Caco-2 (cell line): ENCODE results near the gene SH3BP1. TPM values are rescaled to one million over a fixed set of nuclear protein-coding genes. Genes with fewer than 3 reads are reported as not detected.

Experiments used
- BruUV-seq: library from RNA; stranded (reverse); fragments of 400-500 nt; replicated peaks from 2 replicates; lab custom pipeline; 2021; lab: Mats Ljungman, UMichigan
- CTCF ChIA-PET: fragments of 300-600 bp; sonication (Branson Sonifier 250); formaldehyde crosslinking; loops from one replicate; lab custom pipeline; 2022; ENCODE audit warnings: antibody characterized with exemption; lab: Charles Lee
- POLR2A ChIA-PET: fragments of 300-600 bp; sonication (Branson Sonifier 250); formaldehyde crosslinking; loops from one replicate; lab custom pipeline; 2022; ENCODE audit warnings: antibody characterized with exemption; lab: Charles Lee
- DNase-seq, 2 experiments: peaks; one replicate each; pipeline versions ENCODE4 v3.0.0 to v3.0.0-alpha.2; 2020 to 2022
- H3K27me3 ChIP-seq: replicated peaks from 2 replicates; pipeline ENCODE4 v1.6.0; 2011; ENCODE audit warnings: low read length; ENCODE audit not compliant: control insufficient read depth, insufficient read depth
- H3K36me3 ChIP-seq: 2 replicates; pipeline ENCODE4 v1.5.1; 2011; ENCODE audit warnings: low read length; ENCODE audit not compliant: control insufficient read depth, insufficient read depth
- H3K4me1 ChIP-seq: fragments of 250-450 bp; sonication (Bioruptor Pico); 2 replicates; pipeline ENCODE4 v1.5.1; 2020; ENCODE audit warnings: mild to moderate bottlenecking
- H3K4me3 ChIP-seq: 2 replicates; pipeline ENCODE4 v1.5.1; 2011; ENCODE audit warnings: low read depth, mild to moderate bottlenecking, control low read depth, low read length
- H3K9me3 ChIP-seq: fragments of 250-450 bp; sonication (Bioruptor Pico); 2 replicates; pipeline ENCODE4 v1.5.1; 2020; ENCODE audit warnings: mild to moderate bottlenecking, moderate library complexity
- H3K27ac Mint-ChIP-seq: one replicate; pipeline ENCODE4 v1.8.0; 2022; ENCODE audit warnings: mixed read lengths; ENCODE audit not compliant: unreplicated experiment
- H3K27me3 Mint-ChIP-seq: one replicate; pipeline ENCODE4 v1.8.0; 2022; ENCODE audit warnings: mixed read lengths; ENCODE audit not compliant: insufficient read depth, unreplicated experiment
- H3K36me3 Mint-ChIP-seq: one replicate; pipeline ENCODE4 v1.8.0; 2022; ENCODE audit warnings: mild to moderate bottlenecking, mixed read lengths; ENCODE audit not compliant: insufficient read depth, unreplicated experiment
- H3K4me1 Mint-ChIP-seq: one replicate; pipeline ENCODE4 v1.8.0; 2022; ENCODE audit warnings: low read depth, mixed read lengths; ENCODE audit not compliant: unreplicated experiment
- H3K4me3 Mint-ChIP-seq: one replicate; pipeline ENCODE4 v1.8.0; 2022; ENCODE audit warnings: mild to moderate bottlenecking, moderate library complexity, mixed read lengths; ENCODE audit not compliant: unreplicated experiment
- H3K9me3 Mint-ChIP-seq: one replicate; pipeline ENCODE4 v1.8.0; 2022; ENCODE audit warnings: mixed read lengths; ENCODE audit not compliant: unreplicated experiment
- CTCF ChIP-seq, 2 experiments: fragments of 200-600 bp in 1 of 2; IDR thresholded peaks; 1 replicate in 1 of 2; 2 replicates in 1 of 2; pipeline versions ENCODE4 v1.5.1 to v1.8.0; 2011 to 2022; ENCODE audit warnings: antibody characterized with exemption in 1 of 2, control low read depth in 1 of 2, inconsistent platforms in 1 of 2, low read depth in 1 of 2, low read length in 1 of 2, mild to moderate bottlenecking in 1 of 2, moderate library complexity in 1 of 2; ENCODE audit not compliant: insufficient read depth in 1 of 2, severe bottlenecking in 1 of 2, unreplicated experiment in 1 of 2
- intact Hi-C: fragments of 100-400 bp; cut with micrococcal nuclease; formaldehyde crosslinking; loops from one replicate; pipeline ENCODE4 v1.10.0; 2022; ENCODE audit not compliant: unreplicated experiment
- total RNA-seq: library from RNA; stranded (reverse); gene quantifications from 2 replicates; pipeline ENCODE4 v1.2.3, GENCODE V29; 2022

The SH3BP1 gene
- total RNA-seq, 1 experiment from 2014 or later: 19.8 TPM

- ChIA-PET CTCF (no interaction called here), POLR2A (no interaction called here)
- no peak overlapping the region for H3K4me3 Mint-ChIP-seq
- DNase-seq: no peak
- H3K4me1 ChIP-seq: peaks cover 18% of the 10 kb centered on the region
- no peaks in the 10 kb centered on the region for H3K36me3 ChIP-seq
- no peak overlapping the region for H3K4me3 ChIP-seq
- H3K4me1 Mint-ChIP-seq: peaks cover 19% of the 10 kb centered on the region
- no peaks in the 10 kb centered on the region for H3K27me3 ChIP-seq
- H3K36me3 Mint-ChIP-seq: peaks cover 17% of the 10 kb centered on the region
- BruUV-seq: no TSS peak
- H3K9me3 Mint-ChIP-seq: no peaks in the 10 kb centered on the region
- no peak overlapping the region for H3K27ac Mint-ChIP-seq
- H3K27me3 Mint-ChIP-seq: no peaks in the 10 kb centered on the region
- no peak for TF ChIP-seq CTCF (IDR thresholded peaks at IDR 0.05; ENCODE audit: insufficient read depth in 1 of 2, low read depth in 1 of 2, low read length in 1 of 2, severe bottlenecking in 1 of 2, unreplicated experiment in 1 of 2)
- intact Hi-C loops: loop anchor here (5.0 to 10.0 kb wide), 3 partner anchors 38 to 80 kb away; partner anchors contain the start of gene NOL12
- H3K9me3 ChIP-seq: no peaks in the 10 kb centered on the region
Measured at GRCh38 chr22:37604875-37605274, 34.6 kb upstream of the SH3BP1 start.

GRCh38 chr22:37607010-37607934, 32.2 kb upstream of the SH3BP1 start:
- no peaks in the 10 kb centered on the region; the same call in 1 of the 2 replicates for H3K36me3 ChIP-seq
- intact Hi-C loops: loop anchor here (1.0 to 10.0 kb wide), 4 partner anchors 15 to 78 kb away; partner anchors contain the start of gene NOL12
- TF ChIP-seq CTCF (IDR thresholded peaks at IDR 0.05; ENCODE audit: insufficient read depth in 1 of 2, low read depth in 1 of 2, low read length in 1 of 2, severe bottlenecking in 1 of 2, unreplicated experiment in 1 of 2): peak; percentile 95 to 98
- ChIA-PET CTCF (interaction anchor here (0.6 to 2.8 kb wide), 26 partner anchors 9 to 326 kb away, joined by 3 to 31 read pairs (median 6); partner anchors contain the start of genes LGALS2, NOL12 and PDXP), POLR2A (interaction anchor here (0.5 to 2.1 kb wide), 20 partner anchors 8 to 555 kb away, joined by 3 to 22 read pairs (median 4); partner anchors contain the start of genes ANKRD54, CDC42EP1, LGALS2 and NOL12)
- H3K4me1 ChIP-seq: peaks cover 14% of the 10 kb centered on the region
- no peaks in the 10 kb centered on the region for H3K27me3 ChIP-seq
- no peaks in the 10 kb centered on the region for H3K9me3 ChIP-seq
- peak overlapping the region; percentile 87 for H3K4me3 Mint-ChIP-seq
- H3K27me3 Mint-ChIP-seq: no peaks in the 10 kb centered on the region
- peak overlapping the region; percentile 95 for H3K27ac Mint-ChIP-seq
- H3K36me3 Mint-ChIP-seq: peaks cover 17% of the 10 kb centered on the region
- TSS peak; percentile 61 for BruUV-seq
- H3K4me1 Mint-ChIP-seq: peaks cover 6% of the 10 kb centered on the region
- no peaks in the 10 kb centered on the region for H3K9me3 Mint-ChIP-seq
- peak overlapping the region; percentile 75 for H3K4me3 ChIP-seq
- DNase-seq: peak; percentile 96 to 99

- Mint-ChIP-seq H3K4me3 (peak overlapping the region; percentile 87), H3K9me3 (no peaks in the 10 kb centered on the region), H3K4me1 (peaks cover 6% of the 10 kb centered on the region), H3K27me3 (no peaks in the 10 kb centered on the region), H3K27ac (peak overlapping the region; percentile 95), H3K36me3 (peaks cover 17% of the 10 kb centered on the region)
- intact Hi-C loops: loop anchor here (1.0 to 10.0 kb wide), 5 partner anchors 16 to 77 kb away; partner anchors contain the start of gene NOL12
- DNase-seq: no peak
- CTCF ChIA-PET: interaction anchor here (0.7 to 2.8 kb wide), 17 partner anchors 9 to 178 kb away, joined by 4 to 31 read pairs (median 8); partner anchors contain the start of genes NOL12 and PDXP
- no peak for TF ChIP-seq CTCF (IDR thresholded peaks at IDR 0.05; ENCODE audit: insufficient read depth in 1 of 2, low read depth in 1 of 2, low read length in 1 of 2, severe bottlenecking in 1 of 2, unreplicated experiment in 1 of 2)
- Histone ChIP-seq H3K36me3 (no peaks in the 10 kb centered on the region; the same call in 1 of the 2 replicates), H3K9me3 (no peaks in the 10 kb centered on the region), H3K4me1 (peaks cover 12% of the 10 kb centered on the region), H3K27me3 (no peaks in the 10 kb centered on the region), H3K4me3 (peak overlapping the region; percentile 75)
- BruUV-seq: no TSS peak
- POLR2A ChIA-PET: interaction anchor here (0.5 to 2.1 kb wide), 12 partner anchors 10 to 556 kb away, joined by 3 to 22 read pairs (median 4); partner anchors contain the start of genes ANKRD54, CDC42EP1, LGALS2 and NOL12
Measured at GRCh38 chr22:37607935-37608476, 31.5 kb upstream of the SH3BP1 start.
